Limb (tissue), 2 donors: ENCODE measurements around the gene NXF3.
"Not testable (repeated sequence)": the region's sequence is repeated elsewhere in the genome, so short reads cannot be mapped to it uniquely, and the experiment has no call there.

Experiments used
- DNase-seq, 2 donors: peaks; one replicate each; pipeline ENCODE4 v3.0.0-alpha.2; 2016; ENCODE audit errors: extremely low spot score in 2 of 2

Gene NXF3

GRCh38 chrX:103092942-103093341 is at the start of gene NXF3:
Gene NXF3, minus strand, starts transcription at chrX:103093143. Its CDS starts 120 bp downstream, at chrX:103093023.
- DNase-seq = no peak

GRCh38 chrX:103136528-103136927 is 43.6 kb upstream of the NXF3 start:
- DNase-seq = not testable (repeated sequence)

GRCh38 chrX:103124284-103124683 is 31.3 kb upstream of the NXF3 start:
- no peak for DNase-seq

GRCh38 chrX:103120748-103121147 is 27.8 kb upstream of the NXF3 start:
- DNase-seq = no peak

- not testable (repeated sequence) for DNase-seq
Measured at GRCh38 chrX:103116970-103117369, 24.0 kb upstream of the NXF3 start.

- DNase-seq = not testable (repeated sequence)
Measured at GRCh38 chrX:103109497-103109896, 16.6 kb upstream of the NXF3 start.

GRCh38 chrX:103107836-103108235 is 14.9 kb upstream of the NXF3 start:
- no peak for DNase-seq

GRCh38 chrX:103107227-103107737 is 14.3 kb upstream of the NXF3 start:
- DNase-seq = not testable (repeated sequence)

GRCh38 chrX:103104370-103104769 is 11.4 kb upstream of the NXF3 start:
- not testable (repeated sequence) for DNase-seq

GRCh38 chrX:103103866-103104265 is 10.9 kb upstream of the NXF3 start:
- DNase-seq = not testable (repeated sequence)

- no peak for DNase-seq
Measured at GRCh38 chrX:103101299-103102042, 8.5 kb upstream of the NXF3 start.

- no peak for DNase-seq
Measured at GRCh38 chrX:103100484-103100883, 7.5 kb upstream of the NXF3 start.

- DNase-seq = no peak
Measured at GRCh38 chrX:103099691-103100090, 6.7 kb upstream of the NXF3 start.

GRCh38 chrX:103098488-103098887 is 5.5 kb upstream of the NXF3 start:
- no peak for DNase-seq

GRCh38 chrX:103081051-103081450 is 11.9 kb downstream of the NXF3 start:
- no peak for DNase-seq

GRCh38 chrX:103073467-103073866 is 19.5 kb downstream of the NXF3 start:
- no peak for DNase-seq

GRCh38 chrX:103066606-103067005 is 26.3 kb downstream of the NXF3 start:
- DNase-seq = no peak

GRCh38 chrX:103063918-103064434 is 29.0 kb downstream of the NXF3 start, which contains the start of gene BEX1:
Gene BEX1, minus strand, starts transcription at chrX:103064171. Its CDS starts 897 bp downstream, at chrX:103063274.
- DNase-seq = peak in 1 of 2 donors; percentile 80

GRCh38 chrX:103063191-103063845 is 29.6 kb downstream of the NXF3 start:
- DNase-seq = peak; percentile 3 to 61

- DNase-seq = no peak
Measured at GRCh38 chrX:103061486-103061885, 31.5 kb downstream of the NXF3 start.

- DNase-seq = no peak
Measured at GRCh38 chrX:103056902-103057301, 36.0 kb downstream of the NXF3 start.

GRCh38 chrX:103052625-103053024 is 40.3 kb downstream of the NXF3 start:
- no peak for DNase-seq
